Activated T-cell treated with anti-CD3 and anti-CD28 coated beads for 24 hours (primary cell): ENCODE data around the gene CHD6.
A peak's percentile ranks its signal among the peaks of the same experiment; 100 is the strongest.

Source experiments
- DNase-seq: peaks from one replicate; pipeline ENCODE4 v3.0.0-alpha.2; 2020; ENCODE audit warnings: low read depth

Gene CHD6

DNA sequence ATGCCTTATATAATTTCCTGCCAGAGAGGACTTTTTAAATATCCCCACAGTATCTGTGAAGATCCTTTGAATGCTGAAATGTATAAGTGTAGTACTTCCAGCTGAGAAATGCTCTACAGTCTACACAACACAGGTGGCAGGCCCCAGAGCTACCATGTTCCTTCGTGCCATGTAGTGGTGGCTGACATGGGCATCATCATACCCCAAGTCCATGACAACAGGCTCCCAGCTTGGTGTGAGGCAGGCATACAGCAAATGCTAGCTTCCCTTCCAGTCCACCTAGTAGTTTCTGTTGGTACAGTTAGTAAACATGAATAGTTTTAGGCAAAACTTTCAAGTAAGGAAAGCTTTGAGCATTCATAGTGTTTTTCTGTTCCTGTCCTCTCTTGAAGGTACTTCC, 190.3 kb downstream of the CHD6 start:
- DNase-seq: no peak

DNA sequence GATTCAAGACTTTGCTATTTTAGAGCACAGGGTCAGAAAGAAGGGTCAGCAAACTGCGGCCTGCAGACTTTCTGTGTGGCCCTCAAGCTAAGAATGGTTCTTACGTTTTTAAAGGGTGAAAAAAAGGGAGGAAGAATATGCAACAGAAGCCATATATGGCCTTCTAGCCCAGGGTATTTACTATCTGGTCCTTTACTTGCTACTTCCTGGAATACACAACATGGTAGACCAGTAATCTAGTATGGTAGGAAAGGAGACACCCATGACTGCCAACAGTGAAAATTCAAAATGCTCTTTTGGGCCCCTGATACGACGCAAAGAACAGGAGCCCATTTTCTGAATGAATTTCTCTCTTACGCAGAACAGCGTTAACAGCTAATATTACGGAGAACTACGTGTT, 191.2 kb downstream of the CHD6 start:
- no peak for DNase-seq

GRCh38 chr20:41426086-41426830, 191.9 kb downstream of the CHD6 start:
- DNase-seq: no peak

DNA sequence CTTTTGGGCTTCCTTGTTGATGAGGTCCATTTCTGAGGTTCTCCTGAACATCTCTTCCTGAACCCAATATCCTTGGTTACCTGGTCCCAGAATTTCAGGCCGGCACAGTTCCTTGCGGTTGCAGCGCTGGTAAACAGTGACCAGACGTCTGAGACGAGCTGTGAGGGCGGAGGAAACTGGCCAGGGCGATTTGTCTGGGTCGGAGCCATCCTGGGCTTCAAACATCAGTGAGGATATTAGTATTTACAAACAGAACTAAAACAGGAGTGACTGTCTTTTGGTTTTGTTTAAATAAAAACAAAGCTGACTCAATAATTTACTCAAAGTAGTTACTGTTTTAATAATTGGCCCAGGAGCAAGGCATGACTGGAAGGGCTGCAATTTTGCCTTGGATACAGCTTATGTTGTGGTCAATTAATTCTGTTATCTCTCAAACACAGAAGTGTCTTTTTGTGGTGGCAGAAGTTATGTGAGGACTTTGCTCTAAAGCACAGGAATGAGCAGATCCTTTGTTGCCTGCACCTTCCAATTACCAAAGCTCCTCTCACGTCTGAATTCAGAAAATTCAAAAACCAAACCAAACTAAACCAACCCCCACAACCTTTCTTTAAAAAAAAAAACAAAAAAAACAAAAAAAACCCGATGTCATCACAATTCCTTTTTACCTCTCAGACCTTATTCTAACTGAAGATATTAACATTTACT, 192.8 kb downstream of the CHD6 start:
- no peak for DNase-seq

GRCh38 chr20:41424546-41424945, 193.6 kb downstream of the CHD6 start:
- no peak for DNase-seq

DNA sequence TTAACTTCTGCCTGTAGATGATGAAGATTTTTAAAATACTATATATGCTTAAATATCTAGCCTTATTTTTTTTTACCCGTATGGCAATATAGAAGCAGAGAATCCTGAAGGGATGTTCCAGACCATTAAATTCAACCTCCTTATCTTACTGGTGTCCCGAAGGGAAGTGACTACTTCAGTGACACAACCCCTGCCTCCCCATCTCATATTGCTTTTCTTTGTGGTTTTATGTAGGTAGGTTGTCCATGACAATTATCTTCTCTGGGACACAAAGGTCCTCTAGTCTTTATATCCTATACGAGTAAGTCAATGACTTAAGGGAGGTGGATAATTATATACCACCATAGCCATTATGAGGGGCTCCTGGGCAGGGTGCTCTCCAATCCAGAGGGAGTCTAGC, 194.2 kb downstream of the CHD6 start:
- DNase-seq: no peak

- DNase-seq: no peak
Observed at GRCh38 chr20:41422953-41423352, 195.2 kb downstream of the CHD6 start.

GRCh38 chr20:41418739-41419293, 199.4 kb downstream of the CHD6 start:
- DNase-seq: no peak

GRCh38 chr20:41418031-41418430, 200.1 kb downstream of the CHD6 start:
- no peak for DNase-seq

GRCh38 chr20:41415191-41415590, 203.0 kb downstream of the CHD6 start:
- no peak for DNase-seq

DNA sequence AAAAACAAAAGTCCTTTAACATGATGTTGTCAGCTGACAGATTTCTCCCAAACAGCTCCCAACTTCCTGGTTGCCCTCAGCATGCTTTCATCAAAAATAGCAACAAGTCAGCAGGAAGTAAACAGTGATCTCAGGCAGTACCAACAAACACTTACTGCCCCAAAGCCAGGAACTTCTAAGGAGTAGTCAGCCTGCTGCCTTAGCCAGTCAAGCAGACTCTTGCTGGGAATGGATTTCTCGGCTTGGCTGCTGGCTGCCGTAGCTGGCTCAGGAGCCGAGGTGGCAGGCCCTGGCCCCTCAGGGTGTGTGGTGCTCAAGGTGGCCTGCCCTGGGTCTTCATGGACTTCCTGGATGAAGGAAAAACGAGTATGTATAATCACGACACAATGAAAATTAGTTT, 205.0 kb downstream of the CHD6 start:
- DNase-seq: no peak

DNA sequence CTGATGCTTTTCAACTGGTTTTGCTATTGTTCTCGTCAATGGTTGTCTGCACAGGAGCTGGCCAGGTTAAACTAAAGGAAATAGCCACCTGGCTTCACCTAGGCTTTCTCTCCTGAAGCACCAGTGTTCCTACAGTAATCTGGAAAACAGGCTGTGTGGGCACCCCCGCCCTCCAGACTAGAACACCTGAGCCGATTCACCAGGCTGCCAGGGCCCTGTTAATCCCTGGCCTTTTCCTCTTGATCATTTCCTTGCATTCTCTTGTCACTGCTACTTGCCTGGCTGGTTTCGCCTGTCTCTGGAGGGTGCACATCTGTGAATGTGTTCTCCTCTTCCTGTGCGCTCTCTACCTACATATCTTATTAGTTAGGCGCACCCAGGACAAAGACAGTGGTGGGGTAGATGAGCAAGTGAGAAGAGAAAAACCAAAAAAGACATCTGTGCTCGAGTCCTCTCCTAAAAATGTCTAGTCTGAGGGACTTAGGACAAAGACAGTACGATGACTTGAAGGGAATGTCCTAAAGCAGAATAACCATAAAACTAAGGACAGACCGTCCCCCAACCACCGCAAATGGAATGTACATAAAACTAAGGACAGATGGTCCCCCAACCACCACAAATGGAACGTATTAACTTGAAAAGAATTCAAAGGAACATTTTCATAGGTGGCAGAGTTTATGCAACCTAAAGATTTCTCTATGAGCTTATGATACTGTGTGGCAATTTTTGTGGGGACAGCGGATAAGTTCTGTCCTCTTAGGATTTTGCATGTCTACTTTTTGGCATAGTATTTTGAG, 205.7 kb downstream of the CHD6 start:
- DNase-seq: no peak

DNA sequence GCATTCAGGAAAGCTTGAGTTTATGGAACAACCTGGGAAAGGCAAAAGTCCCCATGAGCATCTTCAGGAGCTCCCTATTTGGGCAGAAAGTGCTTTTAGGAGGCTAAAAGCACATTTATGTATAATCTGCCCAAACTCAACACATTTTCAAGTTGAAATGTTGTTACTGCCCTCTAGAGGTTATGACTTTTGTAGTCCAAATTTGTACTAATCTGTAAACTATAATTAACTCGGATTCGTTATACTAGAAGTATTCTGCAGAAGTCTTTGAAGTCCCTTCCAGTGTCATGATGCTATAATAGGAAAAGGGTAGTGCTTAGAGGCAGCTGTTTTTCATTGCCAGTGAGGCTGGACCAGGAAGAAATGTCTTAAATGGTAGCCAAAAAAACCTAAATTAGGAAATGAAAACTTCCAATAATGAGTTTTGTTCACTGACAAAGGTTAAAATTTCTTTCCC, 206.8 kb downstream of the CHD6 start:
- DNase-seq: no peak

DNA sequence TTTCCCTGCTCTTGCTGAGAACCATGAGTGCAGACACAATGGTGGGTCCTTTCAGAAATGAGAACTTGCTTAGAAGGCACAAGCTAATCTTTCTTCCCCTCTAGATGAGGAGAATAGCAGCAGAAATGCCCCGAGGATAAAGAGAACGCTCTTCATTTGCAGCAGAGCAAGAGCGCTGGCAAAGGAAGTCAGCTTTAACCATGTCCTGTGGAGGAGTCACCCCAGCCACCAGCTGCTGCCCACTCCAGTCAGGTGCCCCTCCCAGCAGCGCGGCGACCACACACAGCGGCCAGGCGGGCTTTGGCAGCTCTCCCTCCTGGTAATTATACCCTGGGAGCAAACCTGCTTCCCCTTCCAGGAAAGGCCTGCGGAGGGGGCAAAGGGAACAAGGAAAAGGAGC, 209.2 kb downstream of the CHD6 start:
- no peak for DNase-seq

GRCh38 chr20:41408156-41408794, 209.9 kb downstream of the CHD6 start:
- DNase-seq: no peak

DNA sequence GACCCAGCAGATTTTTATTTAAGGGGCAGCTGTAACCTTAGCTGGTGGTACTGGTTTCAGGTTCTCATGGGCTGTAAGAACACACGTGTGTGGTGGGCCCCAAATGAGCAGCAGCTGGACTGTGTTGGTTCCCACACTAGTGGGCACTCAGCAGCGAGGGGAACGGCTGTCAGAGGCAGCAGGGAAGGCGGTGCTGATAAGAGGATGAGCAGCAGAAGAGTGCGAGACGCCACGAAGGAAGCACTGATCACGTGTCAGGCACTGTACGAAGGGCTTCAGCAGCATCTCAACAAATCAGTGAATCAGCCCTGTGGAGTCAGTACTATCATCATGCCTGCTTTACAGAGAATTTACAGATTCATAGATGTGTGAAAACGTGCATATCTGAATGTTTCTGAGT, 210.6 kb downstream of the CHD6 start:
- DNase-seq: peak; percentile 2

DNA sequence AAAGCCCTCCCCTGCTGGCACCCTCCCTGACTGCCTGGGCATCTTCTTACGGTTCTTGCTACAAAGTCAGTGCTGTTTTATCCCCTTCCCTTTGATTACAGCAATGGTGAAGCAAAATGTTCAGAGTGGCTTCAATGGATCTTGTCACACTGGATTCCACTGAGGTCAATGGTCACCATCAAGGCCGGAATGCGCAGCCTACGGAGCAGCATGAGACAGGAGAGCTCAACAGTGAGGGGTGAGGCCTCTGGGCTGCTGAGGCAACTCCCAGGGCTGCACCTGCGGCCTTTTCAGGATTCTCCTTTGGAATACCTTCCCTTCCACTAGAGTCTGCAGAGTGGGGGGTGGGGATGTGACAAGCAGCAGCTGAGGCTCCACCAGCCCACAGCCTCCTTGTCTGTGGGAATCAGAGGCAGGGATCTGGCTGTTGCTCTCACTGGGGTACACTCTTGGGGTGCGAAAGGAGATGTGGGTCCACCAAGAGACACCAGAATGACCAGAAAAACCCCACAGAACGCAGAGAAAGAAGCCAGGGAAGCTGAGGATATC, 211.2 kb downstream of the CHD6 start:
- DNase-seq: no peak

DNA sequence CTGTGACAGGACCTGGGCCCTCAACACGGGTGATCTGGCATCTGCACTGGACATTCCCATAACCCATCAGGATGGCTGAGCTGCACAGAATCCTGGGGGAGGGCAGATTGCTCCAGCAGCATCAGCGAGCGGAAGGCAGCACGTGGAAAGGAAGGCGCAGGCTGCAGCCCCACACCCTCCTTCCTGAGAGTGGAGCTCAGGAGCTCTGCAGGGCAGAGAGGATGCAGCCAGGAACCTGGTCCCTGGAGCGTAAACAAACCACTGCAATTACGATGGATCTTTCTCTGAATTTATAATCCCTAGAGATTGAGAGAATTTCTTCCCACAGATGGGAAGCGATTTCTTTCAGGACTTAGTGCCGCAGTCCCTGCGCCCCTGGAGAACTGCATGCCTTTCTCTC, 211.8 kb downstream of the CHD6 start:
- no peak for DNase-seq

GRCh38 chr20:41405436-41405835, 212.7 kb downstream of the CHD6 start:
- no peak for DNase-seq

GRCh38 chr20:41403604-41404003, 214.6 kb downstream of the CHD6 start:
- DNase-seq: no peak

GRCh38 chr20:41398408-41398807, 219.8 kb downstream of the CHD6 start:
- no peak for DNase-seq
